Cardiac muscle cell (in vitro differentiated cells and primary cell): Measurements from ENCODE around the gene CACNA2D3. TPM values are rescaled to one million over a fixed set of nuclear protein-coding genes. Genes with fewer than 3 reads are reported as not detected.

ENCODE experiments used
- DNase-seq, 2 donors: peaks; one replicate each; pipeline versions ENCODE4 v3.0.0 to v3.0.0-alpha.2; 2010 to 2017; ENCODE audit warnings: low read depth in 1 of 2, low spot score in 1 of 2
- H3K27ac ChIP-seq: fragments of 200-600 bp; sonication (generic); 2 replicates; pipeline ENCODE4 v1.5.1; 2016
- H3K27me3 ChIP-seq: fragments of 200-600 bp; sonication (generic); 2 replicates; pipeline ENCODE4 v1.6.0; 2016; ENCODE audit warnings: control low read depth
- H3K36me3 ChIP-seq: fragments of 200-600 bp; sonication (generic); 2 replicates; pipeline ENCODE4 v1.5.1; 2016; ENCODE audit warnings: control low read depth
- H3K4me1 ChIP-seq: fragments of 200-600 bp; sonication (generic); 2 replicates; pipeline ENCODE4 v1.8.1; 2017; ENCODE audit warnings: low read depth, mild to moderate bottlenecking, mixed run types
- H3K4me3 ChIP-seq: fragments of 200-600 bp; sonication (generic); 2 replicates; pipeline ENCODE4 v1.5.1; 2016; ENCODE audit warnings: mild to moderate bottlenecking
- H3K9me3 ChIP-seq: fragments of 200-600 bp; sonication (generic); 2 replicates; pipeline ENCODE4 v1.5.1; 2017; ENCODE audit warnings: low read depth, mild to moderate bottlenecking, control low read depth
- polyA plus RNA-seq: library from polyadenylated mRNA; unstranded; fragments of >200 nt; fragmentation: Nextera tagmentation; extraction: Ambion mirVana; gene quantifications from 2 replicates; pipeline ENCODE4 v1.2.1, GENCODE V29; 2016
- total RNA-seq: library from RNA; depleted of rRNA; stranded (reverse); fragments of >200 nt; gene quantifications from 2 replicates; pipeline ENCODE4 v1.2.3, GENCODE V29; 2016
- TF ChIP-seq, protein P1 (sequence below): IDR thresholded peaks from 2 replicates; pipeline ENCODE4 v1.5.1; 2012; ENCODE audit warnings: low read depth, mild to moderate bottlenecking, low read length

CACNA2D3 gene
- total and polyA plus RNA-seq, 2 experiments from 2014 or later, result 0.45 to 0.59 TPM

GRCh38 chr3:54914180-54914579, 791.8 kb downstream of the CACNA2D3 start:
- Histone ChIP-seq H3K4me3 (no peak overlapping the region), H3K4me1 (peaks cover 26% of the 10 kb centered on the region), H3K36me3 (no peaks in the 10 kb centered on the region), H3K9me3 (no peaks in the 10 kb centered on the region), H3K27ac (peak overlapping the region; percentile 41), H3K27me3 (no peaks in the 10 kb centered on the region)
- DNase-seq, result peak in 1 of 2 donors; percentile 42
- TF ChIP-seq, protein P1, sequence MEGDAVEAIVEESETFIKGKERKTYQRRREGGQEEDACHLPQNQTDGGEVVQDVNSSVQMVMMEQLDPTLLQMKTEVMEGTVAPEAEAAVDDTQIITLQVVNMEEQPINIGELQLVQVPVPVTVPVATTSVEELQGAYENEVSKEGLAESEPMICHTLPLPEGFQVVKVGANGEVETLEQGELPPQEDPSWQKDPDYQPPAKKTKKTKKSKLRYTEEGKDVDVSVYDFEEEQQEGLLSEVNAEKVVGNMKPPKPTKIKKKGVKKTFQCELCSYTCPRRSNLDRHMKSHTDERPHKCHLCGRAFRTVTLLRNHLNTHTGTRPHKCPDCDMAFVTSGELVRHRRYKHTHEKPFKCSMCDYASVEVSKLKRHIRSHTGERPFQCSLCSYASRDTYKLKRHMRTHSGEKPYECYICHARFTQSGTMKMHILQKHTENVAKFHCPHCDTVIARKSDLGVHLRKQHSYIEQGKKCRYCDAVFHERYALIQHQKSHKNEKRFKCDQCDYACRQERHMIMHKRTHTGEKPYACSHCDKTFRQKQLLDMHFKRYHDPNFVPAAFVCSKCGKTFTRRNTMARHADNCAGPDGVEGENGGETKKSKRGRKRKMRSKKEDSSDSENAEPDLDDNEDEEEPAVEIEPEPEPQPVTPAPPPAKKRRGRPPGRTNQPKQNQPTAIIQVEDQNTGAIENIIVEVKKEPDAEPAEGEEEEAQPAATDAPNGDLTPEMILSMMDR, result no peak

GRCh38 chr3:54915181-54915580, 792.8 kb downstream of the CACNA2D3 start:
- TF ChIP-seq, protein P1, result no peak
- peaks cover 32% of the 10 kb centered on the region for H3K4me1 ChIP-seq
- no peak overlapping the region for H3K27ac ChIP-seq
- H3K4me3 ChIP-seq, result no peak overlapping the region
- no peaks in the 10 kb centered on the region for H3K9me3 ChIP-seq
- H3K27me3 ChIP-seq, result no peaks in the 10 kb centered on the region
- no peak for DNase-seq
- H3K36me3 ChIP-seq, result no peaks in the 10 kb centered on the region

DNA sequence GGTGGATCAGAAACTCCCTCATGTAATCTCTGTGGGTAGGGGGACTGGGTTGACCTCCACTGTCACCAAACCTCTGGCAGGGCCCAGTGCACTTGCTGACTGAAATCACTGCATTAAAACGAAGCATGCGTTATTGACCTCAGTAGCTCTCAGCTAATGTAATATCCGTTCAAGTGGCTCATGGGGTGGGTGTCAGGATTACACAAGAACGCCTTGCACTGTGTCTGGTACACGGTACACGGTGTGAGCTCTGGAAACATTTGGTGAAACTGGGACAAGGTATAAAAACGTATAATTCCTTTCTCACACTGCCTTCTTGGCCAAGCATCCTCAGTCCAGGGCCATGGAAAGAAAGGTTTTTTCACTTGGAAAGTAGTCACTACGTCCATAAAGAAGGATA, 793.6 kb downstream of the CACNA2D3 start:
- Histone ChIP-seq H3K4me3 (no peak overlapping the region), H3K9me3 (no peaks in the 10 kb centered on the region), H3K36me3 (no peaks in the 10 kb centered on the region), H3K27ac (no peak overlapping the region), H3K27me3 (no peaks in the 10 kb centered on the region), H3K4me1 (peaks cover 40% of the 10 kb centered on the region)
- no peak for DNase-seq
- TF ChIP-seq, protein P1, result no peak

DNA sequence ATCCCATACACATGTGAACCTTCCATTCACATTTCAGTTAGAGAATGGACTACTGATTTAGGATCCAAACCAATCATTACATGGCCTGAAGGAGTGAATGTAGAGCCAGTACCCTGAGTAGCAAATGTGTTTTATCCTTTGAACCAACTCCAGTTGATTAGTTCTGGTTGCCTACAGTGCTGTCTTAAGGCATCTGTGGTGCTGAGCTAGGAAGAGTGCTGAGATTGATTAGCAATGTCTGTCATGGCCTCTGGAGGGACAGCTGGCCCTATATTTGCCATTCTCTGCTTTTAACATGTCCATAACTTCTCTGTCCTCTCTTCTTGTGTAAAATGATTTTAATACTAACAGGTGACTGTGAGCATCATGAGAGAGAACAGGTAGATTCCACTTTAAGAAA, 794.4 kb downstream of the CACNA2D3 start:
- TF ChIP-seq, protein P1, result no peak
- no peaks in the 10 kb centered on the region for H3K36me3 ChIP-seq
- H3K9me3 ChIP-seq, result no peaks in the 10 kb centered on the region

DNA sequence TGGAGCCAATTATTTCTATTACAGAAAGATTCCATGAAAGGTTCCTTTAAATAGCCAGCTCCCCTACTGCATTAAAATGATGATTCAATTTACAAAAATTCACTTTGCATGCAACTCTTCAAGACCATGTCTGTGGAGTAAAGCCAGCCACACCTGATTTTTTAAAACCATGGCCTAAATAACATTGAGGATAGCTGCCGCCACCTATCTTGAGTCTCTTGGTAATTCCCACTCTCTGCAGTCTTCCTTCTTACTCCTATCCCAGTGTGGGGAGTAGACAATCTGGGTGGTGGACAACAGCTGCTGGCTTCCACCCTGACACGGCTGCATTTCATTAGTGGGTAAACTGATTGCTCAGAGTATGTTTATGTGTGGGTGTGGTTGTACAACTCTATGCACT, 794.8 kb downstream of the CACNA2D3 start:
- Histone ChIP-seq H3K9me3 (no peaks in the 10 kb centered on the region), H3K4me3 (no peak overlapping the region), H3K27ac (no peak overlapping the region), H3K4me1 (peaks cover 51% of the 10 kb centered on the region), H3K27me3 (no peaks in the 10 kb centered on the region), H3K36me3 (no peaks in the 10 kb centered on the region)
- TF ChIP-seq, protein P1, result no peak
- no peak for DNase-seq

More for the DNA sequence above, 794.4 kb downstream of the CACNA2D3 start:
- H3K4me1 ChIP-seq, result peaks cover 47% of the 10 kb centered on the region
- DNase-seq, result no peak
- no peak overlapping the region for H3K4me3 ChIP-seq
- no peak overlapping the region for H3K27ac ChIP-seq
- H3K27me3 ChIP-seq, result no peaks in the 10 kb centered on the region

- no peak overlapping the region for H3K27ac ChIP-seq
- no peak overlapping the region for H3K4me3 ChIP-seq
- no peaks in the 10 kb centered on the region for H3K9me3 ChIP-seq
- no peak for DNase-seq
- H3K27me3 ChIP-seq, result no peaks in the 10 kb centered on the region
- H3K36me3 ChIP-seq, result no peaks in the 10 kb centered on the region
- peaks cover 51% of the 10 kb centered on the region for H3K4me1 ChIP-seq
- TF ChIP-seq, protein P1, result no peak
These were observed 795.5 kb downstream of the CACNA2D3 start for GRCh38 chr3:54917862-54918261.
